Hematopoietic multipotent progenitor cell treated with erythropoietin and hydrocortisone succinate and interleukin-3 and kit ligand, for 15 days (in vitro differentiated cells): ENCODE results near the gene KCNJ12.
"Not testable (repeated sequence)": the region's sequence is repeated elsewhere in the genome, so short reads cannot be mapped to it uniquely, and the experiment has no call there.

Source experiments
- DNase-seq: peaks from one replicate; pipeline ENCODE4 v3.0.0-alpha.2; 2015; ENCODE audit warnings: low spot score

Gene KCNJ12

GRCh38 chr17:21349358-21350050 lies 26.7 kb upstream of the KCNJ12 start:
- not testable (repeated sequence) for DNase-seq

- DNase-seq: not testable (repeated sequence)
Measured at GRCh38 chr17:21350495-21350894, 25.7 kb upstream of the KCNJ12 start.

- DNase-seq: no peak
Measured at GRCh38 chr17:21351366-21352065, 24.6 kb upstream of the KCNJ12 start.

- DNase-seq: no peak
Measured at GRCh38 chr17:21352221-21352980, 23.8 kb upstream of the KCNJ12 start.

GRCh38 chr17:21352981-21353265 lies 23.2 kb upstream of the KCNJ12 start:
- DNase-seq: no peak

- peak; percentile 18 for DNase-seq
Measured at GRCh38 chr17:21353326-21354010, 22.7 kb upstream of the KCNJ12 start.

GRCh38 chr17:21354796-21355385 lies 21.3 kb upstream of the KCNJ12 start:
- DNase-seq: no peak

- DNase-seq: no peak
Measured at GRCh38 chr17:21355586-21355985, 20.6 kb upstream of the KCNJ12 start.

GRCh38 chr17:21356537-21357127 lies 19.5 kb upstream of the KCNJ12 start:
- DNase-seq: no peak

GRCh38 chr17:21357281-21357680 lies 18.9 kb upstream of the KCNJ12 start:
- DNase-seq: no peak

GRCh38 chr17:21357696-21358656 lies 18.2 kb upstream of the KCNJ12 start:
- DNase-seq: no peak

GRCh38 chr17:21358682-21359482 lies 17.3 kb upstream of the KCNJ12 start:
- DNase-seq: no peak

- DNase-seq: no peak
Measured at GRCh38 chr17:21359483-21359840, 16.7 kb upstream of the KCNJ12 start.

- no peak for DNase-seq
Measured at GRCh38 chr17:21360048-21360447, 16.1 kb upstream of the KCNJ12 start.

GRCh38 chr17:21361020-21361809 lies 14.9 kb upstream of the KCNJ12 start:
- DNase-seq: no peak

GRCh38 chr17:21362331-21362931 lies 13.7 kb upstream of the KCNJ12 start:
- DNase-seq: no peak

GRCh38 chr17:21363776-21364642 lies 12.1 kb upstream of the KCNJ12 start:
- DNase-seq: no peak

GRCh38 chr17:21365016-21365415 lies 11.1 kb upstream of the KCNJ12 start:
- DNase-seq: no peak
